Measurements from ENCODE around the gene SNAPC1.

DNA sequence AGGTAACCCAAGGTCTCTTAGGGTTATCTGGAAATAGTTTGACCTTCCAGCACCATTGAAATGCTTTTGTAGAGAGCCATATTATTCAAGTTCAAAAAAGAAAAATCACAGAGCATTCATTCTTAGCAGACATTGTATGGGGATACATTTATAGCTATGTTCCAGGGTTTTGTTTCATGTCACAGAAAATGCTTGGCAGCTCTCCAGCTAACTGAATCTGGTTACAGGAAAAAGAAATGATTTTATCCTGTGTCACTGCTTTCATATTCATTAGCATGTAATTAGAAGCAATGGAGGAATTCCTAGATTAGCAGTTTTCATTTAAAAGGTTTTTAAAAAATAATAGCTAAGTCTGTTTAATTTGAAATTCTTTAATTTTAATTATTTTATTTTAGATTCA is 78.9 kb downstream of the SNAPC1 start:
- no peak for TF ChIP-seq POLR2A (IDR thresholded peaks at IDR 0.05; ENCODE audit: low read depth, low read length)
- TF ChIP-seq TAF1 (IDR thresholded peaks at IDR 0.05; ENCODE audit: borderline replicate concordance, low read depth, low read length), result no peak
- no peak for TF ChIP-seq POLR2AphosphoS5 (IDR thresholded peaks at IDR 0.05; ENCODE audit: low read depth, low read length)
